ENCODE measurements around the gene ABCC6.
"Not testable (repeated sequence)": the region's sequence is repeated elsewhere in the genome, so short reads cannot be mapped to it uniquely, and the experiment has no call there.

ABCC6 gene

GRCh38 chr16:16222850-16223661 lies at the start of gene ABCC6:
ABCC6 (minus strand) TSS chr16:16223494; CDS start chr16:16223434, 60 bp downstream.
- DNase-seq (ENCODE audit: low read depth); H3K4me3 ChIP-seq (ENCODE audit: low read depth, low read length); in situ Hi-C loops (cut with HindIII; ENCODE audit: low sequenced_read_pairs): not testable (repeated sequence)

DNA sequence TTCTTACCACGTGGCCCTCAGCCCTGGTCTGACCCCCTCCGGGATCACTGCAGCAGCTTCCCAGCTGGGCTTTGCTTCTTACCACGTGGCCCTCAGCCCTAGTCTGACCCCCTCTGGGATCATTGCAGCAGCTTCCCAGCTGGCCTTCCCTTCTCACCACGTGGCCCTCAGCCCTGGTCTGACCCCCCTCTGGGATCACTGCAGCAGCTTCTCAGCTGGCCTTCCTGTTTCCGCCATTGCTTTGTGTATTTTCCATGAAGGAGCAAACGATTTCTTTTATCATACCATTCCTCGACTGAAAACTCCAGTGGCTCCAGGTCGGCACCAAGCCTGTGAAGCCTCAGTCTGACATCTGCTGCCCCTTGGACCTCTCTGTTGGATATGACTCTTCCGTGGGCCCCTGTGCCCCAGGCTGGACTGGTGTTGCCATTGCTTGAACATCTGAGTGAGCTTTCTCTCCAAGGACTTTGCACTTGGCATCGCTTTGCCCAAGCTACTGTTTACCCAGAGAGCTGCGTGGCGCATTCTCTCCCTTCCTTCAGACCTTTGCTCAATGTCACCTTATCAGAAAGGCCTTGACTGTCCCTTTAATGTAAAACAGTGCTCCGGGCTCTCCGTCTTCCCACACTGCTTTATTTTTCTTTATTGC lies 49.4 kb upstream of the ABCC6 start:
- DNase-seq (ENCODE audit: low read depth); in situ Hi-C loops (cut with HindIII; ENCODE audit: low sequenced_read_pairs); H3K4me3 ChIP-seq (ENCODE audit: low read depth, low read length): not testable (repeated sequence)

DNA sequence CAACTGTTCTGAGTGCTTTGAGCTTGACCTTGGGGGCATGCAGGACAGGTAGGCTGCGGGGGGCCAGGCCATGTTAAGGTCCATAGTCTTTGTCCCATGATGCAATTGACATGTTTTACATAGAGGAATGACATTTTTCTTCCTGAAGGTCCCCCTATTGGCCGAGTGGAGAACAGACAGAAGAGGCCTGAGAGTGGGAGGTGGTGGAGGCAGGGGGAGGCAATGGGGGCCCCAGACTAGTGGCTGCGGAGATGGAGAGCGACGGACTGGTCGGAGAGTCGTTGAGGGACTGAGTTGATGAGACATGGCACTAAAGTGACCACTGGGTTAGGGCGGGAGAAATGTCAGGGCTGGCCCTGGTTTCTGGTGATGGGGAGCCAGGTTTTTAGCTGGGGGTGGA lies 48.4 kb upstream of the ABCC6 start:
- DNase-seq (ENCODE audit: low read depth); H3K4me3 ChIP-seq (ENCODE audit: low read depth, low read length); in situ Hi-C loops (cut with HindIII; ENCODE audit: low sequenced_read_pairs): not testable (repeated sequence)

- H3K4me3 ChIP-seq (ENCODE audit: low read depth, low read length); in situ Hi-C loops (cut with HindIII; ENCODE audit: low sequenced_read_pairs); DNase-seq (ENCODE audit: low read depth): not testable (repeated sequence)
These were observed 45.0 kb upstream of the ABCC6 start for GRCh38 chr16:16268185-16268808.

- DNase-seq (ENCODE audit: low read depth); in situ Hi-C loops (cut with HindIII; ENCODE audit: low sequenced_read_pairs); H3K4me3 ChIP-seq (ENCODE audit: low read depth, low read length): not testable (repeated sequence)
These were observed 44.4 kb upstream of the ABCC6 start for GRCh38 chr16:16267708-16268107.

DNA sequence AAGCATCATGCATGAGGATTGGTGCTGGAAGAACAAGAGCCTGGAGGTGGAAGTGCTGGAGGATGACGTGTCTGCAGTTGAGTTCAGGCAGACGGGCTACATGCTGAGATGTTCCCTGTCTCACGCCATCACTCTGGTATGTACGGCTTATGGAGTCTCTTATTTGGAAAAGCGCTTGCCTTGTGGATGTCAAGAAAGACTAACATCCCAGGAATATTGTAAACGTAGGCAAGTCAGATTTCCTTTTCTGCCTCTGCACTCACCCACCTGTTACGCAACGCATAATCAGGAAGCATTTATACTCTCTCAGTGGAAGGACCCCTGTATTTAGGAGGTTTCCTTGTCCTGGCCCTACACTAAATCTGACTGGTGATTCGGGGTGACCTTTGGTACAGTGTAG lies 41.8 kb upstream of the ABCC6 start:
- in situ Hi-C loops (cut with HindIII; ENCODE audit: low sequenced_read_pairs); H3K4me3 ChIP-seq (ENCODE audit: low read depth, low read length): not testable (repeated sequence)
- peak; percentile 0 for DNase-seq (ENCODE audit: low read depth)

- in situ Hi-C loops (cut with HindIII; ENCODE audit: low sequenced_read_pairs); H3K4me3 ChIP-seq (ENCODE audit: low read depth, low read length); DNase-seq (ENCODE audit: low read depth): not testable (repeated sequence)
These were observed 40.7 kb upstream of the ABCC6 start for GRCh38 chr16:16263947-16264346.

DNA sequence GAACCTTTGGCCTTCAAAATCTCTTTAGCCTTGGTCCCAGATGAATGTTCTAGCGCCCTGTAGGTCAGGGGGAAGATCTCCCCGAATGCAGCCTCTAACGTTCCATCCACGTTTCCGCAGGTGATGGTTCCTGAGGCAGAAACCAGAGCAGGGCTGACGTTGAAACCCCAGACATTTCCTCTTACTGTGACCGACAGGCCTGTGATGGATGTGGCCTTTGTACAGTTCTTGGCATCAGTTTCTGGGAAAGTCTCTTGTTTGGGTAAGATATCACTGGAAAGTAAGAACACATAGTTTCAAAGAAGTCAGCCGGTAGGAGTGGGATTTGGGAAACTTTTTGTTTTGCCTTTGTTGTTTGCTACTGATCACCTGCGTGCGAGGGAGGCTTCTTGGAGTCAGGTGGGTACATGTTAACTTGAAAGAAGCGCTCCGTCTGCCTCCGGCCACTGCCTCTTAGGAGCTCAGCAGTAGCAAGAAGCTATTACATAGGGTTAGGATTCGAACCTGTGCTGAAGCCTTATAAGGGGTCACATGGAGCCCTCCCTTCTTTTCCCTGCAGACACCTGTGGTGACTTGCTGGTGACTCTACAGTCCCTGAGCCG lies 39.8 kb upstream of the ABCC6 start:
- DNase-seq (ENCODE audit: low read depth); in situ Hi-C loops (cut with HindIII; ENCODE audit: low sequenced_read_pairs); H3K4me3 ChIP-seq (ENCODE audit: low read depth, low read length): not testable (repeated sequence)

DNA sequence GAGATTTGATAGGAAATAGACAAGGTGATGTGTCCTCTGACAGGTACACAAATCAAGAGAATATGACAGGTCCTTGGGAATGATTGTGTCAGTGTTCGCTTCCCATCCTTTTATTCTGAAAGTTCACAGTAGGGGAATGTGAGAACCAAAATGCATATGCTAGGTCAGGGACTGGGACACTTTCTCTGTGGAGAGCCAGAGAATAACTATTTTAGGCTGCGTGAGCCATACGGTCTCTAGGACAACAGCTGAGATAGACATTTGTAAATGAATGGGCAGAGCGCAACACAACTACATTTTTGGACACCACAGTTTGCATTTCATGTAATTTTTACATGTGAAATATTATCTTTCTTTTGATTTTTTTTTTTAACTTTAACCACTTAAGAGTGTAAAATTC lies 36.7 kb upstream of the ABCC6 start:
- H3K4me3 ChIP-seq (ENCODE audit: low read depth, low read length); in situ Hi-C loops (cut with HindIII; ENCODE audit: low sequenced_read_pairs); DNase-seq (ENCODE audit: low read depth): not testable (repeated sequence)

DNA sequence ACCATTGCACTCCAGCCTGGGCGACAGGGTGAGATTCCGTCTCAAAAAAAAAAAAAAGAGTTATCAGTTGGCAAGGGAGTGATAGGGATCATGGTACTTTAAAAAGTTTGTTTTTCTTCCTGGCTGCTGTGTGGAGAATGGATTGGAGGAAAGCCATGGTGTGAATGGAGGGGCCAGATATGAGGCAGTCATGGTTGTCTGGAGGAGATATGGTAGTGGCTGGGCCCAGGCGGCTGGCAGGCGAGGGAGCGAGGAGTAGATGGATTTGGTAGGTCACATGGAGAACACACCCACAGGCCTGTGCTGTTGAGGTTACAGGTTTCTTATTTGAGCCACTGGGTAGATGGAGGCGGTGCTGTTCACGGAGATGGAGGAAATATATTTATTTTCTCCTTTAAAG lies 35.5 kb upstream of the ABCC6 start:
- in situ Hi-C loops (cut with HindIII; ENCODE audit: low sequenced_read_pairs); H3K4me3 ChIP-seq (ENCODE audit: low read depth, low read length); DNase-seq (ENCODE audit: low read depth): not testable (repeated sequence)

- H3K4me3 ChIP-seq (ENCODE audit: low read depth, low read length); in situ Hi-C loops (cut with HindIII; ENCODE audit: low sequenced_read_pairs); DNase-seq (ENCODE audit: low read depth): not testable (repeated sequence)
- TF ChIP-seq, protein P1, sequence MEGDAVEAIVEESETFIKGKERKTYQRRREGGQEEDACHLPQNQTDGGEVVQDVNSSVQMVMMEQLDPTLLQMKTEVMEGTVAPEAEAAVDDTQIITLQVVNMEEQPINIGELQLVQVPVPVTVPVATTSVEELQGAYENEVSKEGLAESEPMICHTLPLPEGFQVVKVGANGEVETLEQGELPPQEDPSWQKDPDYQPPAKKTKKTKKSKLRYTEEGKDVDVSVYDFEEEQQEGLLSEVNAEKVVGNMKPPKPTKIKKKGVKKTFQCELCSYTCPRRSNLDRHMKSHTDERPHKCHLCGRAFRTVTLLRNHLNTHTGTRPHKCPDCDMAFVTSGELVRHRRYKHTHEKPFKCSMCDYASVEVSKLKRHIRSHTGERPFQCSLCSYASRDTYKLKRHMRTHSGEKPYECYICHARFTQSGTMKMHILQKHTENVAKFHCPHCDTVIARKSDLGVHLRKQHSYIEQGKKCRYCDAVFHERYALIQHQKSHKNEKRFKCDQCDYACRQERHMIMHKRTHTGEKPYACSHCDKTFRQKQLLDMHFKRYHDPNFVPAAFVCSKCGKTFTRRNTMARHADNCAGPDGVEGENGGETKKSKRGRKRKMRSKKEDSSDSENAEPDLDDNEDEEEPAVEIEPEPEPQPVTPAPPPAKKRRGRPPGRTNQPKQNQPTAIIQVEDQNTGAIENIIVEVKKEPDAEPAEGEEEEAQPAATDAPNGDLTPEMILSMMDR (IDR thresholded peaks at IDR 0.05; ENCODE audit: low read depth, low read length, missing control alignments), result peak; percentile 17
These were observed 34.1 kb upstream of the ABCC6 start for GRCh38 chr16:16257301-16257923.

GRCh38 chr16:16252377-16252776 lies 29.1 kb upstream of the ABCC6 start:
- H3K4me3 ChIP-seq (ENCODE audit: low read depth, low read length); DNase-seq (ENCODE audit: low read depth); in situ Hi-C loops (cut with HindIII; ENCODE audit: low sequenced_read_pairs): not testable (repeated sequence)

DNA sequence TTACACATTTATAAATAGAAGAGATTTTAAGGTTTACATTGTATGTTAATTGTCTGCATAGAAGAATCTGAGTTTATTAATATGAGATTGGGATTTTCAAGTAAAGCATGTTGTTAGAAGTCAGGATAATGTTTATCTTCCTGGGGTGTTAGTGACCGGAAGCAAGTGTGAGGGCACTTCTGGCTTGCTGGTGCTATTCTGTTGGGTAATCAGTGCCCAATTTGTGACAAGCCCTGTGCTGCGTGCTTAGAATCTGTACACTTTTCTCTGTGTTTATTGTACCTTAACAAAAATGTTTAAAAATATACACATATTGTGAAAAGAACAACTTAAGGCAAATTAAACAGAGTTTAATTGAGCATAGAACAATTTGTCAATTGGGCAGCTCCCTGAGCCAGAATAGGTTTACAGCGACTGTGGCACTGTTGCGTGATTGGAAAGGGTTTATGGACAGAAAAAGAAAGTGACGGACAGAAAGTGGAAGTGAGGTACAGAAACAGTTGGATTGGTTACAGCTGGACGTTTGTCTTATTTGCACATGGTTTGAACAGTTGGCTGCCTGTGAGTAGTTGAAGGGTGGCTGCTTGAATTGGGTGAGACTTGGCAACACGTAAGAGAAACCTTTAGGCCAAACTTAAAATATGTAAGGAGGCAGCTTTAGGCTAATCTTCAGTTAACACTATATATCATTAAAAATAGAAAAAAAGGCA lies 26.5 kb upstream of the ABCC6 start:
- DNase-seq (ENCODE audit: low read depth); H3K4me3 ChIP-seq (ENCODE audit: low read depth, low read length); in situ Hi-C loops (cut with HindIII; ENCODE audit: low sequenced_read_pairs): not testable (repeated sequence)

DNA sequence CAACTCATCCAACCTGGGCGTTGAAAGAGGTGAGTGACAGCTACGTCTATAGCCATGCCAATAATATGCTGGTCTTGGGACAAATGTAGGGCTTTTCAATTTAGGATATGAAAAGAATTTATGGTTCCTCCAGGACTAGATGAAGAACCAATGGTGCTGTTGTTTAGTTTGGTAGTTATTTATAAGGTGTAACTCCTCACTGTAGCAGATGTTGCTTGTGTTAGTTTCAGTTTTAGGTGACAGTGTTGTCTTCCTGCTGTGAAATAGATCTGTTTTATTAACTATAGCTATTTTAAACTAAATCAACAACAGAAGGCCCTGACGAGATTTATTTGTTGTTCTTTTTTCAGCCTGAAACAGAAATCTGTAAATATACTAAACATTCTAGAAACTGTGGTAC lies 24.1 kb upstream of the ABCC6 start:
- H3K4me3 ChIP-seq (ENCODE audit: low read depth, low read length); DNase-seq (ENCODE audit: low read depth); in situ Hi-C loops (cut with HindIII; ENCODE audit: low sequenced_read_pairs): not testable (repeated sequence)

GRCh38 chr16:16246578-16247262 lies 23.4 kb upstream of the ABCC6 start:
- DNase-seq (ENCODE audit: low read depth); in situ Hi-C loops (cut with HindIII; ENCODE audit: low sequenced_read_pairs); H3K4me3 ChIP-seq (ENCODE audit: low read depth, low read length): not testable (repeated sequence)

Measured in astrocyte of the cerebellum (primary cell).